ENCODE results near the gene GUCD1.
"Not testable (repeated sequence)": the region's sequence is repeated elsewhere in the genome, so short reads cannot be mapped to it uniquely, and the experiment has no call there.

Gene GUCD1

DNA sequence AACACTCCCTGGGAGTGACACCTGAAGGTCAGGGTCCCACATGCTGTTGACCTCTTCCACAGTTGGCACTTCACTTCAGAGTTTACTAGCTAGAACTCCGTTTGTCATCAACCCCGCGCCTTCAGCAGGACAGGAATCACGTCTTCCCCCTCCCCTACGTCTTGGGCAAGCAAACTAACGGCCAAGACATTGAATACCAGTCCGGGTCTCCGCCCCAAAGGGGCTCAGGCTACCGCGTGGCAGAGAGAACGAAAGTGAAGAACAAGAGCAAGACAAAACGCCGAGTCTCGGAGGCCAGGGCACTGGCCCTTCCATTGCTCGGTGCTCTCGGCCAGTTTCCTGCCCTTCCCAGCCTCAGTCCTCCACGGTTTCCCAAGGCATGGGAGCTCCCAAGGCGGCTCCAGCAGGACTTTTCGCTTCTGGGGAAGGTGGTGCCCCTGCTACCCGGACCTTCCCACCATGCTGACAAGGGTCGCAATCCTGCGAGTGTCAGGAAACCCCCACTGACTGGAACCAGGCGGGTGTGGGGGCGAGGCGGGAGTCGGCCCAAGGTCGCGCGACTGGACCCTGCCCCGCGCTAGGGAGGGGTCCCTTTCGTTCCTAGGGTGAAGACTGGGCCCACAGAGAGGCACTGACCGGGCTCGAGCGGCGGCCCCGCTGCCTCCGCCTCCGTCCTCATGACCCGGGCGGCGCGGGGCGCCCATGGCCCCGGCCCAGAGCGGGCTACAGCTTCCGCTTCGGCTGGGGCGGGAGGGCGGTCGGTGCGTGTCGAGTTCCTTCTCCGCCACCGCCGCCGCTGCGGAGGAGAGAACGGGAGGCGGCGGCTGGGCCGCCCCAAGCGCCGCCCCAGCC is at the start of gene GUCD1:
Gene GUCD1 (minus strand): TSS at position 826 of the 852 bp plus-strand sequence. CDS start 147 bp downstream, at position 679.
- peak in 5 of 14 donors; percentile 28 to 59 (median 48) for DNase-seq

DNA sequence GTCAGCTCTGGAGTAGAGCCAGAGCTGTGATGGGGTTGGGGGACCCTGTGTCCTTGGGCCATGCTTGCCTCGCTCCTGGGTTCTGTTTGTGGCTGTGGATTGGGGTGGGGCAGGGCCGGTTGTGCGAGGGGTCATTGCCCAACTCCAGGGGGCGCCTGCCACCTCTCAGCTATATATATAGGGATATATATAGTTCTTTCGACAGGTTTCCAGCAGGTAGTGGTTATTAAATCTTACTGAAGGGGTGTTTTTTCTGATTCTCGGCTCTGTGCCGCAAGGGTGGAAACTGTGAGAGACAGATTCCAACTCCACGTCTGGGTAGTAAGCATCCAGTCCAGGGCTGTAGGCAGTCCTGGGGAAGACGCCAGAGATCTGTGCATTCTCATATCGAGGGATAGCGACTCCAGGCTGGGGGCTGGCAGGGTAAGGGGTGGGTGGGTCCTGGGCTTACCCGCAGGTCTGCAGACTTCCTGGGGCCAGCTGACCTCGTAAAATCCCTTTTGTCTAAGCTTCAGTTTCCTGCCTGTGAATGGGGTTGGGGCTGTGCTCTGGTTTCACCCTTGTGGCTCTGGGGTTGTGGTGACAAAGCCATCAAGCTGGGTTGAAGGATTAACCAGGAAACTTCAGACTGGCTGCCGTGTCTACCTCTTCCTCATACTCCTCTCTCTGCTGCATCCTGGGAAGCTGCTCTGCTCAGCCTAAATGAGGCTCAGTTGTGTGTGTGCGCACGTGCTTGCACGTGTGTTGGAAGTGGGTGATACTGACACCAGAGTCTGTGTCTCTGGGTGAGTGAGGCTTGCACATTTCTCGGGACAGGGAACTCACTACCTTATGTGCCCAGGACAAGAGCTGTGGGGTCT is 49.1 kb upstream of the GUCD1 start:
- DNase-seq: not testable (repeated sequence)

DNA sequence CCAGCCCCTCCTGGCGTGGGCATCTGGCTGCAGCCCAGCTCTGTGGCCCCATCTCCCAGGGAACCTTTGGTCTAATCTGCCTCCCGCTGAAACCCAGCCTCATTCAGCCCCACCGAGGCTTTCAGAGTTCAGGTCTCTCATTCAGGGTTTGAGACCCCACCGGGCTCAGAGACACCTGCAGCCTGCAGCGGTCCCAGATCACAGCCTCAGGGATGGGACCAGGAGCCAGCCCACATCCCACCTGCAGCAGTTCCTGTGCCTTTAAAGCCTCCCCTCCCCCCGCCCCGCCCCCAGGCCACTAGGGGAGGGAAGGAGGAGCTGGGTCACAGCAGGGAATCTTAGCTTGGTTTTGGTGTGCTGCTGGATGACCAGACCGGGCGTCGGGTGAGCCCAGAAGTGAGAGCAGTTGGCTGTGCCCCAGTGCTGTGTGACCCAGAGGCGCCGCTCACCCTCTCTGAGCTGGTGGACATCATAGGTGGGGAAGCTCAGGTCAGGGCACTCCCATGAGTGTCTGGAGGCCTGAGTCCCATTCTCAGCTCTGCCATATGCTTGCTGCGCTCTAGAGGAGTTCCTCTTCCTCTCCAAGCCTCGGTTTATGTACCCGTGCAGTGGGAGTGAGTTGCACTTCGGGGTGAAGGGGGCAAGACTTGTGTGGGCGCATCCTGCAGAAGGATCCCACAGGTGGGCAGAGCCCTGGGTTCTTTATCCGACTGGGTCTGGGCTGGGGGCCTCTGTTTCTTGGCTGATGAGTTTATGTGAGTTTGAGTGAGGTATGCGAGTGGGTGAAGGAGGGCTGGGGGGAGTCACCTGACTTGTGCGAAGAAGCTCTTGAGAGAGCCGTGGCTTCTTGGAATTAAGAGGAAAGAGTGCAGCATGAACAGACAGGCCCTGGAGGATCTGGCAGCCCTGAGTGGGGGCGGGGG is 48.2 kb upstream of the GUCD1 start, which contains the start of gene GGT1:
Gene GGT1 (plus strand): TSS at position 347 of the 923 bp plus-strand sequence. CDS start 7,889 bp downstream, outside the sequence.
- not testable (repeated sequence) for DNase-seq

DNA sequence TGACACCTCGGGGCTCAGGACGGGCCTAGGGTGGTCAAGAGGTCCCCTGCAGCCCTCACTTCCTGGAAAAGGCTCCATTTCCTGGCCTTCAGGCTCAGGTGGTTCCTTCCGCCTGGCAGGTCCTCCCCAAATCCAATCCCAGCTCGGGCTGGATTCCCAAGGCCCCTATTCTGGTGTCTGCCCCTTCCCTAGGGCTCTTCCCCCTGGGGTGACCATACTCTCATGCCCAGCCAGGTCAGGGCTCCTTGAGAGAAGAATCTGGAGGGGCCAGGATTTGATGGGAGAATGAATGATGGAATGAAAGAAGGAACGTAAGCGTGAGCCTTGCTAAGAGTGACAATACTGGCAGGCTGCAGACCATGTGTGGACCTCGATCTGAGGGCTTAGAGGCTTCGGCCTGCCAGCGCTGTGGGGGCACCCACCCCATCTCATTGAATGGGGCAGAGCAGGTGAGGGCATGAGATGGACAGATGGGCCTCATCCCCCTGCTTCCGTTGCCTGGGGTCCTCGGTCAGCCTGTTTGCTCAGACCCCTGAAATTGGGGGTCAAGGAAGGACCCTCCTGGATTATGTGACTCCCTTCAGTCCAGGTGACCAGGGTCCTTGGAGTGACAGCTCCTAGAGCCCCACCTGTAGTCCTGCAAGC is 47.3 kb upstream of the GUCD1 start:
- DNase-seq: not testable (repeated sequence)

DNA sequence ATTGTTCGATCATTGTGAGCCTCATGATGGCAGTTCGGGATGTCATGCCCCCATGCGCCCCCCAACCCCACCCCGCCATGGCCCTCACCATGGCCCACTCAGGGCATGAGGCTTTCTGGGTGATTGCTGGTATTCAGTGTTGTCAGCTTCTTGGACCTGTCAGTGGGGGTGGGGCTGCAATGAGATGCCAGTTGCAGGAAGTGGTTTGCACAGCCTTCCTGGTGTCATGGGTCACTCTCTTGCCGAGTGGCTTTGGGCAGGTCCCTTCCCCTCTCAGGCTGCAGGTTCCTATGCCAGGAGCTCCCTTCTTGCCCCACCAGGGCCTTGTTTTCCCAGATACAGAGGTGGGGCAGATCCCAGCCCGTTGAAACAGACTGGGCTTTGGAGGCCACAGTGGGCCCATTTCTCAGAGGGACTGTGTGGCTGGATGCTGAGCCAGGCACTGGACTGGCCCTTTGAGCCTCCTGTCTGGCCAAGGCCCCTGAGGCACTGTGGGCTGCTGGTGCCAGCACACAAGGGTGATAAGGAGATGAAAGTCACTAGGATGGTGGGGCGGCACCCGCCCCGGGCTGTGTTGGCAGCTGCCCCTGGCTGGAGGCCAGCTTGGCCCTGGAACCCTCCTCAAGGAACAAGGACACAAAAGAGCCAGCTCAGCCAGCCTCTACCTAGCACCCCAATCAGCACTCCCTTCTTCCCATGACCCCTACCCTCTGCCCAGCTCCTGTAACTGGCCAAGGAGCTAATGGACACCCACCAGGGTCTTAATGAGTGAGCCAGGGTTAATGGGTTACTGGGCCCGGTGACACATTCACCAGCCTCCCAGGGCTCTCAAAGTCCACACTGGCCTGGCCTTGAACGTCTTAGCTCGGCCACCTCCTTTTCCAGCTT is 46.5 kb upstream of the GUCD1 start:
- no peak for DNase-seq

DNA sequence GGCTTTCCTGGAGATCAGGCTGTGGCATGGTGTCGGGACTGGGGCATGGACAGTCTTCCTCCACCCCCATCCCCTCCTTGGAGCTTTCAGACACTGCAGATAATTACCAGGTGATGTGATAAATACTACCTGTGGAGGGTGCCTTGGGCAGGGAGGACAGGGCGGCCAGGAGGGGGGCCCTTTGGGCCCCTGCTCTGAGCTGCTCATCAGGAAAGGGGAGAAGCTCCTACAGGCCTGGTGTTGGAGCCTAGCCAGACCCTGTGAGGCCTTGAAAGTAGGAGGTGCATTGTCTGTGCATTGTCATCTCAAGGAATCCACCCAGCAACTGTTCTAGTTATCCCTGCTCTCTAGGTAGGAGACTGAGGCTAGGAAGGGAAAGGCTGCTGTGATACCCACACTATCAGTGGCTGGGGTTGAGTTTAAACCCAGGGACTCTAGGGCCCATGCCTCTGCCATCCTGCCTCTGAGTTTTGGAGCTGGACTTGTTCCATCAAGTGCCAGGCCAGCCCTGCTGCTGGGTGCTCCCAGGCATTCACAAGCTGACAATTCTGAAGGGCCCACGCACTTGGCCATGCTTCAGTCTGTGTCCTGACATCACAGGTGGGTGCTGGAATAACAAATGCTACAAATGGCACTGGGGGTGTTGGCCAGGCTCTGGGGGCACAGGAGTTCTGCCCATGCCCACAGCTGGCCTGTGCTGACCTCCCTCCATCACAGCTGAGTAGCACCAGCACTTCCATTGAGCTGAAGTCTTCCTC is 45.2 kb upstream of the GUCD1 start:
- not testable (repeated sequence) for DNase-seq

DNA sequence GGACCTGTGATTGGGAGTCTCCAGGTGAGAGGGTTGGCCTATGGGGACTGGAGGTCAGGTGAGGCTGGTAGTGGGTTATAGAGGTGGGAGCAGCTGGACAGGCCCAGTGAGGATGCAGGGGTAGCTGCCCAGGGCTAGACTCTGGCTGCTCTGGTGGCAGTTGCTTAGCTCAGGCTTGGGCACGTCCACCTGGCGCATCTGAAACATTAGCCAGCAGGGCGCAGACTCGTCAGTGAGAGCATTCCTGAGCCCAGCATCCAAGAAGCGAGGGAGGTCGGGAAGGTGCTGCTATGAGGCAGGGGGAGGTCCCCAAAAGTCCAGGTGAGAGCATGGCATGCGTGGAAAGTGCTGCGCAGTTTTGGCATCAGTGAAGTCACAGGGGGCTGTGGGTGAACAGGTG is 44.6 kb upstream of the GUCD1 start:
- no peak for DNase-seq

DNA sequence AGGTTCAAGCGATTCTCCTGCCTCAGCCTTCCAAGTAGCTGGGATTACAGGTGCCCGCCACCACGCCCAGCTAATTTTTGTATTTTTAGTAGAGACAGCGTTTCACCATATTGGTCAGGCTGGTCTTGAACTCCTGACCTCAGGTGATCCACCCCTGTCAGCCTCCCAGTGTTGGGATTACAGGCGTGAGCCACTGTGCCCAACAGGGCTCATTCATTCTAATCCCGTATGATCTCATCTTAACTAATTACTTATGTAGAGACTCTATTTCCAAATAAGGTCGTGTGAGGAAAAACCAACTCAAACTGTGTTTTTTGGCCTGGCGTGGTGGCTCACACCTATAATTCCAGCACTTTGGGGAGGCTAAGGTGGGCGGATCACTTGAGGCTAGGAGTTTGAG is 42.1 kb upstream of the GUCD1 start:
- DNase-seq: not testable (repeated sequence)

DNA sequence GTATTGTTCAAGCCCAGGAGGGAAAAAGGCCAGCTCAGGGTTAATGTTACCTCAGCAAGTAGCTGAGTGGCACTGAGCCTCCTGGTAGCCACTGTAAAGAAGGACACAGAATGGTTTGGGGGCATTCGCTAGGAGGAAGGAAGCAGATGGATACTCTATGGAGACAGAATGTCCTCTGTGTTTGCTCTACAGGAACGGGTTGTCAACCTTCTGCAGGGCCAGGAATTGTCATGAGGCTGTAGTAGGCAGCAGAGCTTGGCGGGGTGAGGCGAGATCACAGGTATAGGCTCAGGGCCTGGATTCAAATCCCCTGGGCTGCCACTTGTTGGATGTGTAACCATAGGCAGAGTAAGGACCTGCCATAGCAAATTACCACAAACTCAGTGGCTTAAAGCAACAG is 40.9 kb upstream of the GUCD1 start:
- DNase-seq: no peak

DNA sequence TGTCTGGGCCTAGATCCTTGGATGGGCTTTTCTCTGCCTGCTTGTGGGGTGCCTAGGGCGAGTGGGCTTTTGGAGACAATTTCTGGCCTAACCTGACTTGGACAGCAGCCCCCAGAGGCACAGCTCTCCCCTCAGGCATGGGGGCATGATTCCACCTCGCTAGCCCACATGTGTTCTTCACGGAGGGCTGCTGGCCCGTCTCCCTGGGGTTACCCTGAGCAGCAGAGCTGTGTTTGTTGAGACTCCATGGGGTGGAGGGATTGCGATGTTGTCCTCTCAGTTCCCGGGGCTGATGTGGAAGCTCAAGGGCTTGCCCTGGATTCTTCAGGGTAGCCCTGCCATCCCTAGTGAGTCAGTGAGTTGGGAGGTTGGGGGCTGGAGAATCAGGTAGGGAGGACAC is 40.3 kb upstream of the GUCD1 start:
- DNase-seq: no peak

DNA sequence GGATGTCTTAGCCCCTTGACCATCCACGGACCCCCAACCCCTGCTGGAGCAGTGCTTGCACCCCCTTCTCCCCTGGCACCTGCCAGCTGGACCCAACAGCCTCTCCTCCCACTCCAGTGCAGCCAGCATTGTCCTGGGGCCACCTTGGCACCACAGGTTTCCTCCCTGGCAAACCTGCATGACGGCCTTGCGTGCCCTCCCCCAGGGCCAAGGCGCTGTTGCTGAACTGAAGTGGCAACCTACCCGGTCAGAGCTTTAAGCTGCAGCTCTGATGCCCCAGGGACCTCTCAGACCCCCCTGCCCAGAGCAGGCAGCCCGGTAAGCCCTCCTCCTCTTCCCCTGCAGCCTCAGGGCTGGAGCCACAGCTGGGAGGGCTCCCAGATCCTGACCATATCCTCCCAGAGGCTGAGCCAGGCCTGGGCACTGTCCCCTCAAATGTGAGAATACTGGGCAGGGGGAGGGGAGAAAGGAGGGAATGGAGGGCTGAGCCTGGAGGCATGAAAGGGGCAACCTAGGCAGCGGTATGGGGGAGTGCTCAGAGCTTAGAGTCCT is 39.7 kb upstream of the GUCD1 start:
- no peak for DNase-seq

DNA sequence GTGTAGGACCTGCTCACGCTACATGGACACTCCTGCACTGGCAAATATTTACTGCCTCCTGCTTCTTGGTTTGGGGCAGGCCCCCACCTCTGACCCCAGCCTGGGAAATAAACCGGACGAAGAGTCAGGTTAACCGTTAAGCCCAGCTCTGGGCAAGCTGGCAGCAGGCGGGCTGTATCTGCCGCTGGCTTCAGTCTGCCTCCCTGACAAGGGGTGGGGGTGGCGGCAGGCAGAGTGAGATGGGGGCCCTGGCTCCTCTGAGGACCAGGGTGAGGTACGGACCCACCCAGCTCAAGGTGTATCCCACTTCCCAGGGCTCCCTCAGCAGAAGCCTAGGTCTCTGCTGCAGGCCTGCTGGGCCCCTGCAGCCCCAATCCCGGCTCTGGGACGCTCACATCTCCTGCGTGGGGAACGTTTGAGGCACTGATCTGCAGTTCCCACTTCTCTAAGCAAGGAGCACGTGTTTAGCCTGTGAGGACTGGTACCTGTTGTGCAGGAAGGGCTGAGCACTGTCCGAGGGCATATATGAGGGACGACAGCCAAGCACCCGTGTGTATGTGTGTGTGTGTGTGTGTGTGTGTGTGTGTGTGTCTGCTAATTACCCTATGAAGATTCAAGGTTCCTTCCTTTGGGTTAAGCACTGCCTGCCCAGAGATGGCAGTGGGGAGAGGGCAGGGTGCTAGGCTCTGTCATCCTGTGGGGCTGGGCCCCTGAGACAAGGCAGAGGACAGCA is 39.1 kb upstream of the GUCD1 start:
- DNase-seq: no peak

DNA sequence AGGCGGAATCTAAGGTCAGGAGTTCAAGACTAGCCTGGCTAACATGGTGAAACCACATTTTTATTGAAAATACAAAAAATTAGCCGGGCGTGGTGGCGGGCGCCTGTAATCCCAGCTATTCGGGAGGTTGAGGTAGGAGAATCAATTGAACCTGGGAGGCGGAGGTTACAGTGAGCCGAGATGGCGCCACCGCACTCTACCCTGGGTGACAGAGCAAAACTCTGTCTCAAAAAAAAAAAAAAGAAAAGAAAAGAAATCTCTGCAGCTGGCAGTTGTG is 38.6 kb upstream of the GUCD1 start:
- DNase-seq: not testable (repeated sequence)

DNA sequence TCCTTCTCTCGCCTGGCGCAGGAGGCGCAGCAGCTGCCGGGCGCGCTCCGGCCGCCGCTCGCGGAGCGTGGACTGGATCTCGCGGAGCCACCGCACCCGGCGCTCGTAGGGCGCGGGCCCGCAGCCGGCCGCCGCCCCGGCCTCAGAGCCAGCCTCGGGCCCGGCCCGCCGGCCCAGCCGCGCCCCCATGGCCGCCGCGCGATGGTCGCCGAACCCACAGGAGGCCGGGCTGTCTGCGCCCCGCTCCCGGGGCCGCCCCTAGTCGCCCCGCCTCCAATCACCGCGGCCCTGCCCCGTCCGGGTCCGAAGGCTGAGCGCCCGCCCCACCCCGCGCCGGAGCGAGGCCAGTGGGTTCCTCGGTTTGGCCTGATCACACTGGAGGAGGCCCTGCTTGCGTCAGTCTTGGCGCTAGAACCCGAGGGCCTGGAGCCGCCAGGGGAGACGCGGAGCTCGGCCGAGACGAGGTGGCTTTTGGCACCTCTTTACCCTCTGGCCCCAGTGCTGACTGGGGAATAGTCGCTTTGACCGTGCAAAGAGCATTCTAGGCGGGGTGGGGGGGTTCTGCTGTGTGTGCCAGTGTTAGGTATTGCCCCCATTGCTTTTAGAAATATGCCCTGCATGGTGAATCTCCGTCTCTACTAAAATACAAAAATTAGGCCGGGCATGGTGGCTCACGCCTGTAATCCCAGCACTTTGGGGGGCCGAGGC is 38.1 kb upstream of the GUCD1 start, which contains the start of gene LRRC75B:
Gene LRRC75B (minus strand): TSS at position 223 of the 708 bp plus-strand sequence. CDS start 34 bp downstream, at position 189.
- peak in 10 of 14 donors; percentile 36 to 85 (median 64) for DNase-seq

DNA sequence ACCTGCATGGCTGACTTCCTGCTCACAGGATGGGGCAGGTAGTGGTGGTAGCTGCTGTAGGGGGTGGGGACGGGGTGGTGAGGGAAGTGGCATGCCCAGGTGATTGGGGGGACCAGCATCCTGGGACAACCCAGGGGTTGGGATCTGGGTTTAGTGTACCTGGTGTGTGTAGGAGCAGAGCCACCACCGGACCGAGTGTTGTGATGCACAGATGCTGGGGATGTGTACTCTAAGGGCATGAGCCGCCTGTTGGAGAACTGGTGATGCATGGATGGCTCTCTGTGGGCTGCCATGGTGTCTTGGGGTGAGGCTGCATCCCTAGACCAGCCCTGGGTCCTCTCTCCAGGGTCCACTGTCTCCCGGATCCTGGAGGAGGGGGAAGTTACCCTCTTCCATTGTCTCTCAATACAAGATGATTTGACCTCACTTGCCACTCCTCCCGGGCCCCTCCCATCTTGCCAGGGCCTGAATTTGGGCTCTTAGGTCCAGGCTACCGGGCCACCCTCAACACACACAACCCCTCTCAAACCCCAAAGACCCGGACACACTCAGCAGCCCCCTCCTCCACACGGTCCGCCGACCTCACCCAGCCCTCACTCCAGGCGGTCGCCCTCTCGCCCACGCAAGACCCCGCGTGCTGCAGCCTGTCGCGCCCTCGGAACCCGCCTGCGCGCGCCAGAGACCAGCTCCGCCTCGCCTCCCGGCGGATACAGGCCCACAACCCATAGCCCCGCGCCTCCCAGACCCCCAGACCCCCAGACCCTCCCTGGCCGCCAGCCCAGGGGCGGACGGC is 37.3 kb upstream of the GUCD1 start:
- peak in 2 of 14 donors; percentile 33 to 42 for DNase-seq

DNA sequence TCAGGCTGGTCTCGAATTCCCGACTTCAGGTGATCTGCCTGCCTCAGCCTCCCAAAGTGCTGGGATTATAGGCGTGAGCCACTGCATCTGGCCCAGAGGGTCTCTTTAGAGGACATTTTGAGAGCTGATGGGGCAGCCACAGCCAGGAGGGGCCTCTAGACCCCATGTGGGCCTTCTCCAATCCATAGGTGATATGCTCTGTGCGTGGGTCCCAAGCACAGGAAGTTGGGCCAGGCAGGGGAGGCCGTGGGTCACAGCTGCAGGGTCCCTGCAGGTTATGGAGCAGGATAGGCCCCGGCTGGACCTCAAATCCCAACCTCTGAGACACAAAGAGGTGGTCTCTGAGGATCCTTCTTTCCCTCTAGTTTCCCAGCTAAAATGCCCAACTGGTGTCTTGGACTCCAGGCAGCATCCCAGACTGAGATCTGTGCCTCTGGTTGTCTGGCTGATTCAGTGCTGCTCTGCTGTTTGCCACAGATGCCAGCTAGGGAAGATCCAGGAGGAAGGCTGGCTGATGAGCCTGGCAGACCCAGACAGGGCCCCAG is 36.4 kb upstream of the GUCD1 start:
- DNase-seq: no peak
